HepG2 (cell line): ENCODE results near the gene B4GALT1. TPM values are rescaled to one million over a fixed set of nuclear protein-coding genes. Genes with fewer than 3 reads are reported as not detected.

ENCODE experiments used
- ATF7 ChIP-seq, 2 experiments: fragments of 450-650 bp in 1 of 2; sonication (generic) in 1 of 2; formaldehyde crosslinking in 1 of 2; IDR thresholded peaks; 2 replicates each; pipeline versions ENCODE4 v1.4.0 to v1.6.1; 2016 to 2020; ENCODE audit warnings: antibody characterized with exemption in 1 of 2, mild to moderate bottlenecking in 1 of 2, missing genetic modification reagents in 1 of 2
- ATRX ChIP-seq: sonication (generic); formaldehyde crosslinking; IDR thresholded peaks from 2 replicates; pipeline ENCODE4 v1.4.0; 2020; ENCODE audit warnings: missing genetic modification reagents, borderline replicate concordance
- BCL3 ChIP-seq: sonication (generic); formaldehyde crosslinking; IDR thresholded peaks from 2 replicates; pipeline ENCODE4 v1.5.1; 2020; ENCODE audit warnings: mild to moderate bottlenecking, missing genetic modification reagents, moderate library complexity
- ELF4 ChIP-seq: sonication (generic); formaldehyde crosslinking; IDR thresholded peaks from 2 replicates; pipeline ENCODE4 v1.5.0; 2020; ENCODE audit warnings: missing genetic modification reagents, mild to moderate bottlenecking, moderate library complexity, borderline replicate concordance
- ELK4 ChIP-seq: sonication (generic); formaldehyde crosslinking; IDR thresholded peaks from 2 replicates; pipeline ENCODE4 v1.9.0; 2021; ENCODE audit warnings: missing genetic modification reagents, borderline replicate concordance
- FOXA1 ChIP-seq, 2 experiments: fragments of 450-650 bp in 1 of 2; sonication (generic) in 1 of 2; formaldehyde crosslinking in 1 of 2; IDR thresholded peaks; 2 replicates each; pipeline versions ENCODE4 v1.4.0 to v1.6.1; 2016 to 2020; ENCODE audit warnings: missing genetic modification reagents in 1 of 2
- FOXO4 ChIP-seq: sonication (generic); formaldehyde crosslinking; conservative IDR thresholded peaks from 2 replicates; pipeline ENCODE4 v1.8.1; 2023; ENCODE audit warnings: missing genetic modification reagents
- FOXP1 ChIP-seq, 2 experiments: fragments of 450-650 bp in 1 of 2; IDR thresholded peaks; 2 replicates each; pipeline ENCODE4 v1.6.1; 2017 to 2018; ENCODE audit warnings: antibody characterized with exemption in 1 of 2
- ISL2 ChIP-seq: sonication (generic); formaldehyde crosslinking; IDR thresholded peaks from 2 replicates; pipeline ENCODE4 v1.5.0; 2020; ENCODE audit warnings: missing genetic modification reagents
- LCORL ChIP-seq, 2 experiments: fragments of 450-650 bp in 1 of 2; sonication (generic) in 1 of 2; formaldehyde crosslinking in 1 of 2; IDR thresholded peaks; 2 replicates each; pipeline versions ENCODE4 v1.5.0 to v1.6.1; 2017 to 2020; ENCODE audit warnings: antibody characterized with exemption in 1 of 2, missing genetic modification reagents in 1 of 2
- NCOA1 ChIP-seq: sonication (generic); formaldehyde crosslinking; IDR thresholded peaks from 2 replicates; pipeline ENCODE4 v1.9.0; 2021; ENCODE audit warnings: missing genetic modification reagents
- POLR2G ChIP-seq: fragments of 200-400 bp; formaldehyde crosslinking; IDR thresholded peaks from 2 replicates; pipeline ENCODE4 v1.6.1; 2018; ENCODE audit warnings: mild to moderate bottlenecking, low read depth, low read length, moderate library complexity
- SALL2 ChIP-seq: sonication (generic); formaldehyde crosslinking; IDR thresholded peaks from 2 replicates; pipeline ENCODE4 v1.8.1; 2023; ENCODE audit warnings: mild to moderate bottlenecking, missing genetic modification reagents, inconsistent platforms
- TFDP1 ChIP-seq: IDR thresholded peaks from 2 replicates; pipeline ENCODE4 v1.6.1; 2016; ENCODE audit warnings: missing compliant biosample characterization, missing genetic modification reagents, borderline replicate concordance
- TGIF2 ChIP-seq: IDR thresholded peaks from 2 replicates; pipeline ENCODE4 v1.6.1; 2016; ENCODE audit warnings: control low read depth, missing compliant biosample characterization
- YEATS4 ChIP-seq: sonication (generic); formaldehyde crosslinking; IDR thresholded peaks from 2 replicates; pipeline ENCODE4 v1.4.0; 2020; ENCODE audit warnings: missing genetic modification reagents, borderline replicate concordance
- ZBTB37 ChIP-seq: sonication (generic); formaldehyde crosslinking; IDR thresholded peaks from 2 replicates; pipeline ENCODE4 v1.4.0; 2020; ENCODE audit warnings: mild to moderate bottlenecking, missing genetic modification reagents
- ZBTB38 ChIP-seq: sonication (generic); formaldehyde crosslinking; IDR thresholded peaks from 2 replicates; pipeline ENCODE4 v1.5.1; 2020; ENCODE audit warnings: mild to moderate bottlenecking, missing genetic modification reagents
- ZNF468 ChIP-seq: sonication (generic); formaldehyde crosslinking; IDR thresholded peaks from 2 replicates; pipeline ENCODE4 v1.8.0; 2022; ENCODE audit warnings: mild to moderate bottlenecking, moderate library complexity, missing genetic modification reagents
- ZNF556 ChIP-seq: sonication (generic); formaldehyde crosslinking; IDR thresholded peaks from 2 replicates; pipeline ENCODE4 v1.4.0; 2020; ENCODE audit warnings: mild to moderate bottlenecking, missing genetic modification reagents, borderline replicate concordance
- ZNF713 ChIP-seq: sonication (generic); formaldehyde crosslinking; IDR thresholded peaks from 2 replicates; pipeline ENCODE4 v1.4.0; 2020; ENCODE audit warnings: mild to moderate bottlenecking, missing genetic modification reagents
- ZNF747 ChIP-seq: sonication (generic); formaldehyde crosslinking; IDR thresholded peaks from 2 replicates; pipeline ENCODE4 v1.8.1; 2023; ENCODE audit warnings: missing genetic modification reagents, mild to moderate bottlenecking, borderline replicate concordance
- ZNF788 ChIP-seq: sonication (generic); formaldehyde crosslinking; IDR thresholded peaks from 2 replicates; pipeline ENCODE4 v1.5.0; 2020; ENCODE audit warnings: mild to moderate bottlenecking, missing genetic modification reagents, borderline replicate concordance
- polyA plus RNA-seq, 8 experiments: library from polyadenylated mRNA; depleted of rRNA in 3 of 8; stranded (reverse) in 7 of 8; unstranded in 1 of 8; fragments of >200 nt; fragmentation: Illumina TruSeq in 4 of 8; extraction: Trizol in 4 of 8; gene quantifications; 2 replicates each; pipeline versions ENCODE4 v1.2.1 to v1.2.3, GENCODE V29; 2011 to 2016; ENCODE audit warnings: low read depth in 4 of 8, missing spikeins in 1 of 8, mixed read lengths in 1 of 8; ENCODE audit not compliant: insufficient read depth in 1 of 8
- total RNA-seq, 5 experiments: library from RNA; depleted of rRNA; stranded (reverse); fragments of >200 nt; fragmentation: Illumina TruSeq; extraction: Trizol; gene quantifications; 2 replicates each; pipeline ENCODE4 v1.2.3, GENCODE V29; 2016; ENCODE audit warnings: low read depth in 1 of 5

The B4GALT1 gene
- total and polyA plus RNA-seq, 2 of the 13 experiments (the other 11 are each of a cell fraction or from before 2014, with no cell fraction given), result 15.7 to 33.5 TPM

GRCh38 chr9:33162721-33163311 is 4.3 kb downstream of the B4GALT1 start (continued):
- TF ChIP-seq ELK4 (CRISPR knock-in tag), result no peak
- TF ChIP-seq ATF7 (IDR thresholded peaks at IDR 0.05), result no peak
- no peak for TF ChIP-seq ATF7 (CRISPR knock-in tag; IDR thresholded peaks at IDR 0.05)
- TF ChIP-seq TGIF2, result no peak
- no peak for TF ChIP-seq SALL2 (CRISPR knock-in tag)
- peak; percentile 73; the same call in 1 of the 2 replicates for TF ChIP-seq ZNF747 (CRISPR knock-in tag)
- TF ChIP-seq ELF4 (CRISPR knock-in tag), result no peak
- TF ChIP-seq ZBTB38 (CRISPR knock-in tag), result no peak
- 0 out of 2 replicates have a peak, but pooled peaks have one; percentile 27 for TF ChIP-seq YEATS4 (CRISPR knock-in tag)
- TF ChIP-seq LCORL (IDR thresholded peaks at IDR 0.05), result no peak
- peak; percentile 71; the same call in 1 of the 2 replicates for TF ChIP-seq LCORL (CRISPR knock-in tag; IDR thresholded peaks at IDR 0.05)
- TF ChIP-seq NCOA1 (CRISPR knock-in tag), result no peak
- no peak for TF ChIP-seq FOXP1 (IDR thresholded peaks at IDR 0.05)
- no peak; the same call in 1 of the 2 replicates for TF ChIP-seq FOXP1 (CRISPR knock-in tag; IDR thresholded peaks at IDR 0.05)
- TF ChIP-seq ZNF556, result no peak
- peak; percentile 13; the same call in 1 of the 2 replicates for TF ChIP-seq ISL2 (CRISPR knock-in tag)
- TF ChIP-seq ZNF468 (CRISPR knock-in tag), result no peak
- no peak for TF ChIP-seq FOXA1 (IDR thresholded peaks at IDR 0.05)
- peak; percentile 39; the same call in 1 of the 2 replicates for TF ChIP-seq FOXA1 (CRISPR knock-in tag; IDR thresholded peaks at IDR 0.05)
- TF ChIP-seq FOXO4 (CRISPR knock-in tag), result no peak
- TF ChIP-seq TFDP1 (CRISPR knock-in tag), result no peak
- TF ChIP-seq ZNF788 (CRISPR knock-in tag), result peak; percentile 67; the same call in 1 of the 2 replicates
- no peak for TF ChIP-seq BCL3
- no peak for TF ChIP-seq ATRX (CRISPR knock-in tag)
- no peak for TF ChIP-seq POLR2G
- TF ChIP-seq ZNF713 (CRISPR knock-in tag), result no peak
- 0 out of 2 replicates have a peak, but pooled peaks have one; percentile 39 for TF ChIP-seq ZBTB37 (CRISPR knock-in tag)
